Activated CD4-positive, alpha-beta T cell treated with anti-CD3 and anti-CD28 coated beads, Interleukin-2, amount 10 ng/mL, durations not matched to agents 24 days and 14 days (primary cell): ENCODE results near the gene FAM240B. TPM values are rescaled to one million over a fixed set of nuclear protein-coding genes. Genes with fewer than 3 reads are reported as not detected.

Source experiments
- DNase-seq: peaks from one replicate; pipeline ENCODE4 v3.0.0; 2022
- H3K27ac Mint-ChIP-seq: one replicate; pipeline ENCODE4 v1.8.0; 2022; ENCODE audit warnings: mild to moderate bottlenecking, mixed read lengths
- H3K27me3 Mint-ChIP-seq: one replicate; pipeline ENCODE4 v1.8.0; 2022; ENCODE audit warnings: mixed read lengths
- H3K36me3 Mint-ChIP-seq: one replicate; pipeline ENCODE4 v1.8.0; 2022; ENCODE audit warnings: low read depth, mild to moderate bottlenecking, mixed read lengths
- H3K4me1 Mint-ChIP-seq: one replicate; pipeline ENCODE4 v1.8.0; 2021; ENCODE audit warnings: mixed read lengths
- H3K4me3 Mint-ChIP-seq: one replicate; pipeline ENCODE4 v1.8.0; 2022; ENCODE audit warnings: mild to moderate bottlenecking, moderate library complexity, mixed read lengths
- H3K9me3 Mint-ChIP-seq: one replicate; pipeline ENCODE4 v1.8.0; 2021; ENCODE audit warnings: mixed read lengths
- intact Hi-C: fragments of 100-400 bp; cut with micrococcal nuclease; formaldehyde crosslinking; loops from one replicate; pipeline ENCODE4 v1.15.1; 2023
- total RNA-seq: library from RNA; stranded (reverse); gene quantifications from 2 replicates; pipeline ENCODE4 v1.2.3, GENCODE V29; 2022

FAM240B gene
- total RNA-seq, 1 donor from 2014 or later = not detected

DNA sequence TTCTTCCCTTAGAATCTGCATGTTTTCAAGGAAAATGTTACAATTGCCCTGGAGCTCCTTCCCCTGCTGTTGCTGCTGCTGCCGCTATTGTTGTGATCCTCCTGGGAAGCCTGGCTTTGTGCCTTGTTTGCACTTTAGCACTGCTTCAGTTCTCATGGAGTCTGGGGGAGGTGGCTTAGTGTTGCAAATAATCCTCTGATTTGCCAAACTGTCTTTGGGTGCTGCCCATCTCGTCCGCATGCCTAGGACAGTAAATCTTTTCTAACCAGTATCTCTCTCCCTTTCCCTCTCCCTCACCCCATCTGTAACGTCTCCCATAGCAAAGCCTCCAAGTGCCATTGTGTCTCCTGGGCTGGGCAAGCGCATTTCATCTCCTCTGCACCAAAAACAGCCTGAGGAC lies 30.3 kb downstream of the FAM240B start:
- no peak overlapping the region for H3K27ac Mint-ChIP-seq
- no peak for DNase-seq
- no peaks in the 10 kb centered on the region for H3K36me3 Mint-ChIP-seq
- H3K4me3 Mint-ChIP-seq = no peak overlapping the region
- intact Hi-C loops = no loop called here
- no peaks in the 10 kb centered on the region for H3K9me3 Mint-ChIP-seq
- H3K27me3 Mint-ChIP-seq = peaks cover 2% of the 10 kb centered on the region
- peaks cover 6% of the 10 kb centered on the region for H3K4me1 Mint-ChIP-seq

DNA sequence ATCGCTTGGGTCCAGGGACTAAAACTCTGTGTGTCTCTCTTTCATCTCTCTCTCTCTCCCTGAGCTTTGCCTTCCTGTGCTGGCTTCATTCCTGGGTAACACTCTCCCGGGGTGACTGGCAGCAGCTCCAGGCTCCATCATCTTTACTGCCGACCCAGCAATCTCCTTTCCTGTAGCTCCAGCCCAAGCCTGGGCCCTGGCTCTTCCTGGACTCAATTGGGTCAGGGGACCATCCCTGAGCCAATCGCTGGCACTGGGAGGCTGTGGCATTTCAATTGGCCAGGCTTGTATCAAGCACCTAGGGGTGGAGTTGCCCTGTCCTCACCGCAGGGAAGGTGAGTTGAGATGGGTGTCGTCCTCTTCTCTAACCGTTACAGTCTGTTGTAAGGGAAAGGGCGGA lies 31.9 kb downstream of the FAM240B start:
- intact Hi-C loops = no loop called here
- Mint-ChIP-seq H3K4me3 (no peak overlapping the region), H3K4me1 (peaks cover 6% of the 10 kb centered on the region), H3K9me3 (no peaks in the 10 kb centered on the region), H3K27ac (no peak overlapping the region), H3K27me3 (peaks cover 2% of the 10 kb centered on the region), H3K36me3 (no peaks in the 10 kb centered on the region)
- no peak for DNase-seq

DNA sequence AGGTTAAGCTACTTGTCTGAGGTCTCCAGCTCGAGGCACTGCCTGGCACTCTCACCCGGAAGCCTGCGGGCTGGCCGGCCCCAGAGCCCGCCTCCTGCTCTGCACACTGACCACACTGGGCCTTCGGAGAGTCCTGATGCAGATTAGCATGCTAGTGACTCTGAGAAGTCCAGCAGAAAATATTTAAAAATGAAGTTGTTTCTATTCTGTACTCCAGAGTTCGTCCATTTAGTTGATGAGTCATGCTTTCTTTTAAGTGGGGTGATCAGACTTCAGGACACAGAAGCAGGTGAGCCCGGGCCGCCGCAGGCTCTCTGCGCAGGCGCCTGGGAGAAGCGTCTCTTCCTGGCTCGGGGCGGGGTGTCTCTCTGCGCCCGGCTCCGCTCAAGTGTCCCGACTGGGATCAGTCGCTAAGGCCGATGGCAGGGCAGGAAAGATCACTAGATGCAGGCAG lies 32.5 kb downstream of the FAM240B start:
- intact Hi-C loops = no loop called here
- H3K27me3 Mint-ChIP-seq = no peaks in the 10 kb centered on the region
- no peaks in the 10 kb centered on the region for H3K36me3 Mint-ChIP-seq
- H3K27ac Mint-ChIP-seq = no peak overlapping the region
- no peaks in the 10 kb centered on the region for H3K9me3 Mint-ChIP-seq
- peaks cover 6% of the 10 kb centered on the region for H3K4me1 Mint-ChIP-seq
- peak; percentile 75 for DNase-seq
- H3K4me3 Mint-ChIP-seq = peak overlapping the region; percentile 47

DNA sequence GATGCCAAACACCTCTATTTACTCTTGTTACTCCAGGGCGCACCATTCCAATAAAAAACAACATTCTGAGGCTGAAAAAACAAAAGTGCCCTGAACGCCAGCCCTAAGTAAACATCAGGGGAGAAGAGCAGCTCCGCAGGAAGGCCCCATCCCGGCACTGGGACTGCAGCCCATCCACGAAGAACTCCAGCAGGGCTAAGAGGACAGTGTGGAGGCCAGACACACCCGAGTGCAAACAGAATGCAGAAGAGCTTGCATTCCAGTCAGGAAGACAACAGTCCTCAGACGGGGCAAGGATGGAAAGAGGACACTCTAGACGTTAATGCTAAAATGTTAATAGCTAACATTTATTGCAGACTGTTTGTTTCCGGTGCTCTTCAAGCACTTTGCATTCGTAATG lies 33.0 kb downstream of the FAM240B start:
- H3K27me3 Mint-ChIP-seq = no peaks in the 10 kb centered on the region
- no peaks in the 10 kb centered on the region for H3K9me3 Mint-ChIP-seq
- no peak overlapping the region for H3K27ac Mint-ChIP-seq
- peaks cover 6% of the 10 kb centered on the region for H3K4me1 Mint-ChIP-seq
- no peaks in the 10 kb centered on the region for H3K36me3 Mint-ChIP-seq
- intact Hi-C loops = no loop called here
- no peak for DNase-seq
- H3K4me3 Mint-ChIP-seq = no peak overlapping the region

DNA sequence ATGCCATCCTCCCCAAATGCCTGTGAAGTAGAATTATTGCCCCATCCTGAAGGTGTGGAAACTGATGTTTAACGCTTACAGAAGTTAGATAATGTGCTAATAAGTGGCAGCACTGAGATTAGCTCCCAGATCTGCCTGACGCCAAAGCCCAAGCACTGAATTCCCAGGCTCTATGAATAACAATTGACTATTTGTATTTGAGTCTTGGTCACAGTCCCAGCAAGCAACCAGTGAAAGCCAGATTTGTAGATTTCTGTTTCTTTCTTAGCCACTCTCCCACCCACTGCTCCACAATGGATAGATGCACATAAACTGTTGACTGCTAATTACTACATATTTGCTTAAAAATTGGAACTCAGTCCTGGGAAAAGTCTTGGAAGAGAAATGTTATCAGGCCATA lies 34.4 kb downstream of the FAM240B start:
- intact Hi-C loops = no loop called here
- Mint-ChIP-seq H3K4me3 (no peak overlapping the region), H3K27me3 (no peaks in the 10 kb centered on the region), H3K4me1 (peaks cover 2% of the 10 kb centered on the region), H3K9me3 (no peaks in the 10 kb centered on the region), H3K27ac (no peak overlapping the region), H3K36me3 (no peaks in the 10 kb centered on the region)
- DNase-seq = no peak

DNA sequence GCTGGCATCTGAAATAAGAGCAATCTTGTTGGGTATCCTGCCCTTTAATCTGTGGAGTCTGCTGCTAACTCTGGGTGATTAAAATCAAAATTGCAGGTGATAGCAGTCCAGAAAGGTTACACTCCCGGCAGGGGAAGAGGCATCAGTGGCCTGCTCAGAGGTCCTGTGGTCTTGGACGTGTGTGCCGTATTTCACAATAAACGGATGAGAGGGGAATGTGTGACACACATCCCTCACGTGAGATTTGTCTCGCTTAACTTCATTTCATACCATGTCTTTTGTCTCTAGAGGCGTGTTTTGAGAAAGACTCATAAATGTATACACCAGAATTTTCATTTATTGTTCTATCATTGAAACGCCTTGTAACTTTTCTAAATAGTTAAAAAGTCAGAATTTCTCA lies 36.6 kb downstream of the FAM240B start:
- no peak overlapping the region for H3K4me3 Mint-ChIP-seq
- H3K9me3 Mint-ChIP-seq = no peaks in the 10 kb centered on the region
- intact Hi-C loops = no loop called here
- no peaks in the 10 kb centered on the region for H3K27me3 Mint-ChIP-seq
- no peaks in the 10 kb centered on the region for H3K36me3 Mint-ChIP-seq
- no peak for DNase-seq
- no peak overlapping the region for H3K27ac Mint-ChIP-seq
- H3K4me1 Mint-ChIP-seq = peaks cover 2% of the 10 kb centered on the region

DNA sequence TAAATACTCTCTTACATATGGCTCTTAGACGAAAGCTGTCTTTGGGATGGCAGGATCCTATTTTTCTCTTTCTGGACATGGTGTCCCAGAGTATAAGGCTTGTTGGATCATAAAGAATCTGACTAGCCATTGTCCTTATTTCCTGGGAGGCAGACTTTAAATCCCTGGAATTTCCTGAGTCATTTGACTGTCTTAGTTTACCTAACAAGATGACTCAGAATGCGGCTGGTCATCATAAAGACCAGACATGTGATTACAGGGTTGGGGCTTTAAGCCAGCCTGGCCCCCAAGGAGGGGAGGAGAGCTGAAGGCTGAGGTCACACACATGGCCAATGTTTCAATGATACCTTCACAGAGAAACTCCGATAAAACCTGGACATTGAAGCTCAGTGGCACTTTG lies 37.2 kb downstream of the FAM240B start:
- H3K9me3 Mint-ChIP-seq = no peaks in the 10 kb centered on the region
- intact Hi-C loops = no loop called here
- H3K27me3 Mint-ChIP-seq = no peaks in the 10 kb centered on the region
- DNase-seq = no peak
- H3K4me3 Mint-ChIP-seq = no peak overlapping the region
- H3K36me3 Mint-ChIP-seq = no peaks in the 10 kb centered on the region
- H3K4me1 Mint-ChIP-seq = peaks cover 2% of the 10 kb centered on the region
- no peak overlapping the region for H3K27ac Mint-ChIP-seq

DNA sequence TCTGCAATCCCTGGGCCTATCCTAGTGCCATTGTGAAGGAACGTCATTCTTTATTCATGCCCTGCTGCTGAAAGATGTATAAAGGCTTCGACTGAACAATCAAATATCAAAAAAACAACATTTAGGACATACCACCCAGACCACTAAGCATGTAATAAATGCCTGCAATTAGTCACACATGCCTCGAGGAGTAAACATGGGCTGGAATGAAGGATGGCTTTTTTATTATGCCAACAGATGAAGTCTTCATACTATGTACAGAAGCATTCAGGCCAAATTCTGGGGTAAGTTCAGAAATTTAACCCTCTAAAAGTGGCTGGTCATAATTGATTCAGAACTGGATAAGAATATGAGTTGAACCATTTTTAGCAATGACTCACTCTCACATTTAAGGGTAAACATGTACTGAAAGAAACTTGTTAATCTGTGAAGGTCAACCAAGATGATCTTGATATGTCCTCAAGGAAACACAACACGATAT lies 38.1 kb downstream of the FAM240B start:
- no peaks in the 10 kb centered on the region for H3K4me1 Mint-ChIP-seq
- no peak for DNase-seq
- intact Hi-C loops = no loop called here
- no peaks in the 10 kb centered on the region for H3K36me3 Mint-ChIP-seq
- no peak overlapping the region for H3K4me3 Mint-ChIP-seq
- H3K27ac Mint-ChIP-seq = no peak overlapping the region
- no peaks in the 10 kb centered on the region for H3K9me3 Mint-ChIP-seq
- no peaks in the 10 kb centered on the region for H3K27me3 Mint-ChIP-seq

DNA sequence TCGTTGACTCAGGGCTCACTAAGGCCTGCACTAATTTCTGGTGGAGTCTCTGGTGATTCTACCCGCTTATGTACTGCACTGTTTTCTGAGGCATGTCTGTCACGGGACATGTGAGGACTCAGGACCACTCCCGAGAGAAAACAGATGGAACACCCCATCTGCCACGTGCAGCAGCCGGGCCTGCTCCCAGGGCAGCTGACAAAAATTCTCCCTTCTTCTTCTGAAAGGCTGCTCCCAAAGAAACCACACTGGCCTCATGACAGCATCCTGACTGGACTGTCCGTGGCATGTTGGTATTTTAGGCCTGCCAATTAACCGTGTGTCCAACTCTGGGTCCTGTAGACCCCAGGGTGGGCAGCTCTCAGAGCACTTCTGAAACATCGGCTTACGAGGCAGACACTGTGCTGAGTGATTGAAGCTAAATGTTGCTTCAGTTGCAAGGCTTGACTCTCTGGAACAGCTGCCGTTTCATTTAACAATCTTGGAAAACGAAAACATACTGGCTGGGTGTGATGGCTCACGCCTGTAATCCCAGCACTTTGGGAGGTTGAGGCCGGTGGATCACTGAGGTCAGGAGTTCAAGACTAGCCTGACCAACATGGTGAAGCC lies 39.0 kb downstream of the FAM240B start:
- Mint-ChIP-seq H3K27ac (no peak overlapping the region), H3K9me3 (no peaks in the 10 kb centered on the region), H3K4me1 (no peaks in the 10 kb centered on the region), H3K36me3 (no peaks in the 10 kb centered on the region), H3K4me3 (no peak overlapping the region), H3K27me3 (no peaks in the 10 kb centered on the region)
- no peak for DNase-seq
- intact Hi-C loops = no loop called here

DNA sequence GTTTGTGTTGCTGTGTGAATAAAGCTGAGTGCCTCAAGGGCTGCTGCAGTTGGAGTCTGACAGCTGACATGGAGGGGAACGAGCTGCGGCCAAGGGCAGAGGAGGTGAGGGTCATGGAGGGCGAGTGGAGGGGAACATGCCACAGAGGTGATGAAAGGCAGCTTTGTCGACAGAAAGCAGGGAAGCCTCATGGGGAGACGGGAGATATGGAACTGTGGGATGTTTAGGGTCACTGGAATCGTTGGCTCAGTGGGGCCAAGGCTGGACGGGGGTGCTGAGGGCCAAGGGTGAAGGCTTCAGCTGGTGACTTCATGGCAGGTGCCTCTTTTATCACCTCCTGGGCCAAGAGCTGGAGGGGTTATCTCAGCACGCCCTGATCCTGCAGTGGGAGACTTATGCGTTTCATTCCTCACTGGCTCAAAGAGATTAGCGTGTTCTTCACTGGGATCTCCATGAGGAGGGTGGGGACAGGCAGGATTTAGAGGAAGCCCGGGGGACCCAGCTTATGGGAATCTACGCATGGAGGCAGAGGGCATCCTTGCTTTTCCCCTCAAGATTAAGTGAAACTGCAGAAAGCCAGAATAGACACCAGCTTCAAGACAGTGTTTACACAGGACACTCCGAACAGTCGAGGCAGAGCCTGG lies 42.2 kb downstream of the FAM240B start:
- H3K27me3 Mint-ChIP-seq = peaks cover 2% of the 10 kb centered on the region
- no peaks in the 10 kb centered on the region for H3K9me3 Mint-ChIP-seq
- no peaks in the 10 kb centered on the region for H3K4me1 Mint-ChIP-seq
- intact Hi-C loops = no loop called here
- H3K4me3 Mint-ChIP-seq = no peak overlapping the region
- no peak overlapping the region for H3K27ac Mint-ChIP-seq
- DNase-seq = no peak
- H3K36me3 Mint-ChIP-seq = no peaks in the 10 kb centered on the region

DNA sequence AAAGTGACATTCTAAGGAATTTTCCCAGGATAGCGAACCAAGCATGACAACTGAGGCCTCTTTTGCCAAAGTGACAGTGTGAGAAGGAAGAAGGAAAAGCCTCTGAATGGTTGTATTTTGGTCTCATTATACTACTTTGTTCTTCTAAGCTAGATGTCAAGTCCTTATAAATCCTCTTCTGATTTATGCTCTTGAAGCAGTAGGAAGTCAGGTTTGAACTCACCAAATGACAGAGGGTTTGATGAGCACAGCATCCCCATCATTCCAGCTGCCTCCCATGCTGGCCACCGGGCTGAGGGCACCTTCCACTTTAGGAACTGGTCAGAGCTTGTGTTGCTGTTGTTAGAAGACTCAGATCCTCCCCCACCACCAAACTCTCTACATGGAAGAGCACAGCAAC lies 44.1 kb downstream of the FAM240B start:
- Mint-ChIP-seq H3K4me1 (no peaks in the 10 kb centered on the region), H3K27me3 (peaks cover 3% of the 10 kb centered on the region), H3K4me3 (no peak overlapping the region), H3K9me3 (no peaks in the 10 kb centered on the region), H3K36me3 (no peaks in the 10 kb centered on the region), H3K27ac (no peak overlapping the region)
- intact Hi-C loops = no loop called here
- no peak for DNase-seq

DNA sequence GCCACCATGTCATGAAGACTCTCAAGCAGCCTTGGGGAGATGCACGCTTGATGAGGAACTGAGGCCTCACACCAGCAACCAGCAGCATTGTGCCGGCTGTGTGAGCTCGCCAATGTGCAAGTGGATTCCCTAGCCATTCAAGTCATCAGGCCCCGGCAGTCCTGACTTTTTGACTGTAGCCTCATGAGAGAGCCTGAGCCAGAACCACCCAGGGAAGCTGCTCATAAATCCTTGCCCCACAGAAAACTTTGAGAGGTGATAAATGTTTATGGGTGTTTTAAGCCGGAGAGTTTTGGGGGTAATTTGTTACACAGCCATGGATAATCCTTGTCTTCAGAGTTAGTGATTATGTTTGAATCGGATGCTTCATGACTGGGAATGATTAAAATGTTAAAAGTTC lies 44.7 kb downstream of the FAM240B start:
- DNase-seq = no peak
- Mint-ChIP-seq H3K4me3 (no peak overlapping the region), H3K27me3 (peaks cover 3% of the 10 kb centered on the region), H3K4me1 (no peaks in the 10 kb centered on the region), H3K9me3 (no peaks in the 10 kb centered on the region), H3K36me3 (no peaks in the 10 kb centered on the region), H3K27ac (no peak overlapping the region)
- intact Hi-C loops = no loop called here

DNA sequence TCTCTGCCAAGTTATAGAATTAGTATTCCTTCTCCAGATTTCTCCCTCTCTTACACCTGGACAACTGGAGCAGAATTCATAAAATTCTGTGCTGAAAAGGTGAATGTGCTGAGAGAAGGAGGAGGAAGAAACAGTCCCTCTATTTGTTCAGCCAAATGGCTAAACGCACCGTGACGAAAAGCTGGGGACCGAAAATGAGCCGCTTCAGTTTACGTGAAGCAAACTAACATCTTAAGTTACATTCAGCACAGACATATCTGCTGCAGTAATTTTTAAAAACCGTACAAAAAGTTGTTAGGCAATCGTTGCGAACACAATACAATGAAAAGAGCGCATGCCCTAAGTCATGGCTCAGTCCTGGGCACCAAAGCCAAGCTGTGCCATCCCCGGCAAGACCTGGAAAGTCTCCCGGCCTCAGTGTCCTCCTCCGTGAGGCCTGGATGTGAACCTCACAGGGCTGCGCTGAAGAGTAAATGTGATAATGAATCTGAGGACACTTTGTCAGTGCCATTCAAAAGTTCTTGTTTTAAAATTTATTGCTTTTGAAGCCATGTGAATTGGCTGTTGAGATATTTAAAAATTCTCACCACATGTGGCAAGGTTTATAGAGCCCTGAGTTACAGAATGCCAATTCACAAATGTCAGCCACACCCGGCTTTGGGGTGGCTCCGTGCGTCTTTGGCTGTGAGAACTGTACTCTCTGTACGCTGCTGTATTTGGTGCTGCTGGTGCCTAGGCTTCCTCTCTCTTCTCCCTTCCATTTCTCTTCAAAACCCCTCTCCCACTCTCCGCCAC lies 46.3 kb downstream of the FAM240B start:
- no peaks in the 10 kb centered on the region for H3K9me3 Mint-ChIP-seq
- DNase-seq = no peak
- H3K36me3 Mint-ChIP-seq = no peaks in the 10 kb centered on the region
- no peaks in the 10 kb centered on the region for H3K4me1 Mint-ChIP-seq
- peaks cover 3% of the 10 kb centered on the region for H3K27me3 Mint-ChIP-seq
- H3K27ac Mint-ChIP-seq = no peak overlapping the region
- intact Hi-C loops = no loop called here
- no peak overlapping the region for H3K4me3 Mint-ChIP-seq

DNA sequence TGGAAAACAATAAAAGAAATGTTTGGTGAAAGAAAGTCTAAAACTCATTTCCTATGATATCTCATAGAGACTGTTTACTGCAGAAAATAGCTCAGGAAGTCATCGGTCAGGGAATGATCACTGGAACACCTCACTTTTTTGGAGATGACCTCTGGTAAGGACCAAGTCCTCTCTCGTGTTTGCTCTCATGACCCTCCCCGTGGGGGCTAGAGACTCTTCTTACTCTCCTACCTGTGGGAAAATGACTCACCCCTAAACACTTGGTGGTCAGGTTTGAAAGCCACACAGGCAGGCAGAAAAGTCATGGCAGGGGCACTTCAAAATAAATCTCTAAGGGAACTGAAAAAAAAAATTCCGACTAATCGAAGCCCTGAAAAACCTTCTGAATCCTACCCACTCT lies 48.2 kb downstream of the FAM240B start:
- H3K4me3 Mint-ChIP-seq = no peak overlapping the region
- intact Hi-C loops = no loop called here
- no peak for DNase-seq
- peaks cover 3% of the 10 kb centered on the region for H3K27me3 Mint-ChIP-seq
- no peaks in the 10 kb centered on the region for H3K36me3 Mint-ChIP-seq
- H3K27ac Mint-ChIP-seq = no peak overlapping the region
- no peaks in the 10 kb centered on the region for H3K4me1 Mint-ChIP-seq
- H3K9me3 Mint-ChIP-seq = no peaks in the 10 kb centered on the region
